ENCODE measurements around the gene TRPC4. TPM values are rescaled to one million over a fixed set of nuclear protein-coding genes. Genes with fewer than 3 reads are reported as not detected.
"Not testable (repeated sequence)": the region's sequence is repeated elsewhere in the genome, so short reads cannot be mapped to it uniquely, and the experiment has no call there.

TRPC4 gene
- total RNA-seq, 2 experiments from 2014 or later = not detected

DNA sequence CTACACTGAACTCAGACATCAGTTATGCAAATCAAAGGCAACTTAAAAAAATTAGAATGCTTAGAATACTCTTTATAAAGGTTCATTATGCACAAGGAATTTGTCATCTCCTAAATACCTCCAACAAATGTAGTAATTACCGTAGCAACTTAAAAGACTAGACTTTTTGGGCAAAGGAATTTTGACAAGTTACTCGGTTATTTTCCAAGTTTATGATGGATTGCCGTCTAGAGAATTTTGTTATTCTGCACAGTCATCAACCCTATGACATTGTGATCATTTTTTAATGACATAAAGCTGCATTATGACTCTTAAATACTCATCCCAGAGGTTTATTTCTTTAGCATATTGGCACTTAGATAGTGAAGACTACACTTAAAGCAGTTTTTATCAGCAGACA is 71.9 kb downstream of the TRPC4 start:
- Mint-ChIP-seq H3K9me3 (peaks cover 2% of the 10 kb centered on the region), H3K4me3 (no peak overlapping the region), H3K36me3 (no peaks in the 10 kb centered on the region), H3K27me3 (no peaks in the 10 kb centered on the region), H3K27ac (no peak overlapping the region), H3K4me1 (ENCODE audit: low read depth) (no peaks in the 10 kb centered on the region)
- intact Hi-C loops (cut with micrococcal nuclease) = no loop called here
- DNase-seq = no peak
- POLR2A ChIA-PET = no interaction called here
- CTCF ChIA-PET = no interaction called here

DNA sequence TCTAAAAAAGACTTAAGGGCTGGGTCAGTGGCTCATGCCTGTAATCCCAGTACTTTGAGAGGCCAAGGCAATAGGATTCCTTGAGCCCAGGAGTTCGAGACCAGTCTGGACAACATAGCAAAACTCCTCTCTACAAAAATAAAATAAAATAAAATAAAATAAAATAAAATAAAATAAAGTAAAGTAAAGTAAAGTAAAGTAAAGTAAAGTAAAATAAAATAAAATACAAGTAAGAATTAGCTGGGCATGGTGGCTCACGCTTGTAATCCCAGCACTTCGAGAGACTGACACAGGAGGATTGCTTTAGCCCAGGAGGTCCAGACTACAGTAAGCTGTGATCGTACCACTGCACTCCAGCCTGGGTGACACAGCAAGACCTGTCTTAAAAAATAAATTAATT is 72.8 kb downstream of the TRPC4 start:
- not testable (repeated sequence) for H3K4me3 Mint-ChIP-seq

DNA sequence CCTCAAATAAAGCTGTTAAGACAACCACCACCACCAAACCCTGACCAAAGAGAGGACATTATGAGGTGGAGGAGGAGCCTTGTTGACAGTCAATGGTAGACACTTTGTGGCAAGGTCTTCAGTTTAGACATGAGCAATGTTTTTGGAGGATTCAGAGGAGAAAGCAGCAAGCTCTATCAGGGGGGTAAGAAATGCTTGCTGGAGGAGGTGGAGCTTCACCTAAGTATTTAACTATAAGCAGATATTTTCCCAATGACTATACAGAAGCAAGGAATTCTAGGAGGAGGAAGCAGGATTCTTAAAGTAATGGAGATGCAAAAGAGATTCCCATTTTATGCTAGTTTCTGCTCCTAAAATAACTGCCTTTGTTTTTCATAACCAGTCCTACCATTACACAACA is 74.2 kb downstream of the TRPC4 start:
- H3K9me3 Mint-ChIP-seq = peaks cover 2% of the 10 kb centered on the region
- H3K27ac Mint-ChIP-seq = no peak overlapping the region
- H3K4me3 Mint-ChIP-seq = no peak overlapping the region
- H3K4me1 Mint-ChIP-seq (ENCODE audit: low read depth) = no peaks in the 10 kb centered on the region
- intact Hi-C loops (cut with micrococcal nuclease) = no loop called here
- ChIA-PET CTCF (no interaction called here), POLR2A (no interaction called here)
- no peak for DNase-seq
- no peaks in the 10 kb centered on the region for H3K36me3 Mint-ChIP-seq
- H3K27me3 Mint-ChIP-seq = no peaks in the 10 kb centered on the region

More for the DNA sequence above, 72.8 kb downstream of the TRPC4 start:
- intact Hi-C loops (cut with micrococcal nuclease); H3K27me3 Mint-ChIP-seq; POLR2A ChIA-PET; H3K36me3 Mint-ChIP-seq; CTCF ChIA-PET; H3K9me3 Mint-ChIP-seq; H3K27ac Mint-ChIP-seq; H3K4me1 Mint-ChIP-seq (ENCODE audit: low read depth); DNase-seq: not testable (repeated sequence)

DNA sequence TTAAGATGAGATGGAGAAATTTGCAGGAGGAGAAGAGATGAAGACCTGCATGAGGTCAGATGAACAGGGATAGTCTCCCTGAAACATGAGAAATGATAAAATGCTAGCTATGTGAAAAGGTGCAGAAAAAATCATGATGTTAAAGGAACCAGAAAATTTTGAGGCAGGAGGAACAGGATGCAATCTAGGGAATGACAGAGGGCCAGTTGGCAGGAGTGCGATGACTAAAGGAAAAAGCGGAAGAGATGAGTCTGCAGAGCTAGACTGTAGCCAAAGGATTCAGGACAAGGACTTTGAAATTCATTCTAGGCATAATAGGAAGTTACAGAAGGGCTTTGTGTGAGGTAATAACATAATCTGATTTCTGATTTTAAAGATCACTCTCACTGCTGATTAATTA is 77.9 kb downstream of the TRPC4 start:
- Mint-ChIP-seq H3K36me3 (no peaks in the 10 kb centered on the region), H3K27ac (no peak overlapping the region), H3K9me3 (no peaks in the 10 kb centered on the region), H3K4me1 (ENCODE audit: low read depth) (no peaks in the 10 kb centered on the region), H3K27me3 (no peaks in the 10 kb centered on the region), H3K4me3 (no peak overlapping the region)
- DNase-seq = no peak
- ChIA-PET POLR2A (no interaction called here), CTCF (no interaction called here)
- intact Hi-C loops (cut with micrococcal nuclease) = no loop called here

DNA sequence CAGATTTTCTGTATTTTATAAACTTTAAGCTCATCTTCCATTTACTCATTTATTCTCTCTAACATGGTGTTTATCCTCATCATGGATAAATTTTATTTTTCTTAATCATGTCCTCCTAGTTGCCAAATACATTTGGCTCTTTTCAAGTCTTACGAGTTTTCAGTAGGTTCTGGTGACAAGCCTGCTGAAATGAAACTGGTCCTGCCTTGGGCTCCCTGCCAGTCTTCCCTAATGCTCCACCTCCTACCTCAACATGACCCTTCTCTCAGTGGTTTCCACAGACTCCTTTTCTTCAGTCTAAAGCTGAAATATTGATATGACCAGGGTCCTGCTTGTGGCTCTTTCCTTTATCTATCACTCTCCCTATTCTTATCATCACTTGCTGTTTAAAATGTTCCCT is 81.2 kb downstream of the TRPC4 start:
- Mint-ChIP-seq H3K4me3 (no peak overlapping the region), H3K36me3 (no peaks in the 10 kb centered on the region), H3K27me3 (no peaks in the 10 kb centered on the region), H3K4me1 (ENCODE audit: low read depth) (no peaks in the 10 kb centered on the region), H3K9me3 (no peaks in the 10 kb centered on the region), H3K27ac (no peak overlapping the region)
- ChIA-PET POLR2A (no interaction called here), CTCF (no interaction called here)
- DNase-seq = no peak
- intact Hi-C loops (cut with micrococcal nuclease) = no loop called here

DNA sequence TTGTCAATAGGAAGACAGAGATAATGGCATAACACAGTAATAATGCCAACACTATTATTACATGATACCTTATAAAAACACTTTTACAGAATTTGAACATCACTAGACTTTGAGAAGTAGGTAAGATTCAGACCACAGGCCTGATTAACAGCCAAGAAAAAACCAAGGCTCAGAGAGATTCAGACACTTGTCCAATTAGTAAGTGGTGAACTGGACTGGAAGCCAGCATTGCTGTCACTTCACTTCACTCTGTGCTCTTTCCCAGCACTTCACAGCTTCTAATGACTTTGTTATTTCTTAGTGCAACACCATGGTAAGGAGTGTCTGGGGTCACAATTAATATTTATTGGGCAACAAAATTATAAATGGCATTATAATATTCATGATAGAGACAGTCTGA is 91.9 kb downstream of the TRPC4 start:
- ChIA-PET POLR2A (no interaction called here), CTCF (no interaction called here)
- H3K27me3 Mint-ChIP-seq = no peaks in the 10 kb centered on the region
- intact Hi-C loops (cut with micrococcal nuclease) = no loop called here
- H3K4me3 Mint-ChIP-seq = no peak overlapping the region
- H3K27ac Mint-ChIP-seq = no peak overlapping the region
- H3K36me3 Mint-ChIP-seq = no peaks in the 10 kb centered on the region
- H3K4me1 Mint-ChIP-seq (ENCODE audit: low read depth) = no peaks in the 10 kb centered on the region
- no peaks in the 10 kb centered on the region for H3K9me3 Mint-ChIP-seq
- no peak for DNase-seq

DNA sequence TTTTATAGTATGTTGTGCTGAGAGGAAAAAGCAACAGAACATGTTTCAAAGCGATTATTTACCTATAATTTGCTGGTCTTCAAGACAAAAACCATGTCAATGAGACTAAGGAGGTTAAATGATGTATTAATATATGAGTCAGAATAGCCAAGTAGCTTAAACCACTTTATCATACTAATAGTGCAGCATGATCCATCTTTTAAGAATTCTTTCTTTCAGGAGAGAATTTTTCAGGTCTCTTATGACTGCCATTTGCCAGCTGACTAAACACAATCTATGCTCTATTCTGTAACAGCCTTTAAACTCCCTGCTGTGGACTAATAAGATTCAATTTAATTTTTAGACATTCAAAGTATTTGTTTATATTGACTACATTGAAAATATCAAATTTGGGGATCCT is 93.7 kb downstream of the TRPC4 start:
- ChIA-PET CTCF (no interaction called here), POLR2A (no interaction called here)
- no peaks in the 10 kb centered on the region for H3K9me3 Mint-ChIP-seq
- no peak overlapping the region for H3K27ac Mint-ChIP-seq
- no peak overlapping the region for H3K4me3 Mint-ChIP-seq
- H3K4me1 Mint-ChIP-seq (ENCODE audit: low read depth) = no peaks in the 10 kb centered on the region
- H3K27me3 Mint-ChIP-seq = no peaks in the 10 kb centered on the region
- intact Hi-C loops (cut with micrococcal nuclease) = no loop called here
- no peaks in the 10 kb centered on the region for H3K36me3 Mint-ChIP-seq
- DNase-seq = no peak

DNA sequence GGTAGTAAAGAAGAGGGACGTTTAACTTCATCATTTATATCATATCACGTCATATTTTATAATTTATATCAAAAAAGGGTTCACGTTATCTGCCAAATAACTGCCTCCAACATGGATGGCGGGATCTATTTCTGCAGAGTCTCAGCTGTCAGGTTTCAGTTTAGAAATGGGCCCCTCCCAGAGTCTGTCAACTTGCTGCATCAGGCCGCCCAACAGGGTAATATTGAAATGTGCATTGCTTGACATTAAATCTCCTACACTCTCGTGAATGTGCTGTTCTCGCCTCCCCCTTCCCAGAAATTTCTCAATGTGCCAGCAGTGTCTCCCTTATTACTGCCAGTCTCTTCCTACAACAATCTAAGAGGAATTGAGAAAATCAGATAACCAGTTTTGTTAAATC is 96.9 kb downstream of the TRPC4 start:
- no peaks in the 10 kb centered on the region for H3K27me3 Mint-ChIP-seq
- no peak overlapping the region for H3K4me3 Mint-ChIP-seq
- POLR2A ChIA-PET = no interaction called here
- H3K9me3 Mint-ChIP-seq = no peaks in the 10 kb centered on the region
- CTCF ChIA-PET = no interaction called here
- no peak for DNase-seq
- intact Hi-C loops (cut with micrococcal nuclease) = no loop called here
- no peak overlapping the region for H3K27ac Mint-ChIP-seq
- H3K36me3 Mint-ChIP-seq = no peaks in the 10 kb centered on the region
- no peaks in the 10 kb centered on the region for H3K4me1 Mint-ChIP-seq (ENCODE audit: low read depth)

DNA sequence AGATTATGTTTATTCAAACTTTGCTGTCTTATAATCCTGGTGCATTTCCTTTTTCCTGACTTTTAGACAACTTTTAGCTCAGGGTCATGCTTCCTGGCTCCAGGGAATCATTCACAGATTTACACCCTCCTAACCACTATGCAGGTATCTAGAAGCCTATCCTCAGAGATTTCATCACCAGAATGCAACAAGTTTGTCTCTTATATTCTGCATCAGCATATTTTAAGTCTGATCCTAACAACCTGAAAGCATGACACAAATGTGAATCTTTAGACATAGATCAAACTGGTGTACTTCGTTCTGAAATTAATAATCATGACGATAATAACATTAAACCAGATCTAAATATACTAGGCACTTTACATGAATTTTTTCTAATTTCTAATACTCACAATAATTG is 100.0 kb downstream of the TRPC4 start:
- no peak overlapping the region for H3K4me3 Mint-ChIP-seq
- no peaks in the 10 kb centered on the region for H3K4me1 Mint-ChIP-seq (ENCODE audit: low read depth)
- ChIA-PET CTCF (interaction anchor here (1.5 kb wide), 1 partner anchor 812 kb away, joined by 5 read pairs; no protein-coding TSS in a partner anchor), POLR2A (no interaction called here)
- no peaks in the 10 kb centered on the region for H3K9me3 Mint-ChIP-seq
- H3K27ac Mint-ChIP-seq = no peak overlapping the region
- no peak for DNase-seq
- no peaks in the 10 kb centered on the region for H3K36me3 Mint-ChIP-seq
- intact Hi-C loops (cut with micrococcal nuclease) = no loop called here
- no peaks in the 10 kb centered on the region for H3K27me3 Mint-ChIP-seq

DNA sequence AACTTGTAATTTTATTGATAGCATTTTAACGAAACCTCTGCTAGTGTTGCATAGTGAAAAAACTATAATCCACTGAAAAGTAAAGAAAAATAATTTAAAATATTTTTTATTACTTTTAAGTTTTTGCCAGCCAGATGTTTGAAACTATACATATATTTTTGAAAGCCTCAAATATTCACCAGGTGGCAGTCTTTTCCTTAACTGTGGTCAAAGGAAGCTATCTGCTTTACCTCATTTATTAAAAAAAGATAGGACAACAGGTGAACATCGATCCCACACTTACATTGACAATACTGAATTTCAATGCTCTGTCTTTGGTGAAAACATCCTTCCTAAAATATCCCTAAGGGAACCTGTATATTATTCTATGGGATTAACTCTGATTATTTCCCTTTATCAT is 100.5 kb downstream of the TRPC4 start:
- no peaks in the 10 kb centered on the region for H3K4me1 Mint-ChIP-seq (ENCODE audit: low read depth)
- ChIA-PET CTCF (interaction anchor here (1.5 kb wide), 1 partner anchor 813 kb away, joined by 5 read pairs; no protein-coding TSS in a partner anchor), POLR2A (no interaction called here)
- intact Hi-C loops (cut with micrococcal nuclease) = no loop called here
- no peaks in the 10 kb centered on the region for H3K27me3 Mint-ChIP-seq
- H3K27ac Mint-ChIP-seq = no peak overlapping the region
- H3K36me3 Mint-ChIP-seq = no peaks in the 10 kb centered on the region
- no peak for DNase-seq
- H3K4me3 Mint-ChIP-seq = no peak overlapping the region
- no peaks in the 10 kb centered on the region for H3K9me3 Mint-ChIP-seq

DNA sequence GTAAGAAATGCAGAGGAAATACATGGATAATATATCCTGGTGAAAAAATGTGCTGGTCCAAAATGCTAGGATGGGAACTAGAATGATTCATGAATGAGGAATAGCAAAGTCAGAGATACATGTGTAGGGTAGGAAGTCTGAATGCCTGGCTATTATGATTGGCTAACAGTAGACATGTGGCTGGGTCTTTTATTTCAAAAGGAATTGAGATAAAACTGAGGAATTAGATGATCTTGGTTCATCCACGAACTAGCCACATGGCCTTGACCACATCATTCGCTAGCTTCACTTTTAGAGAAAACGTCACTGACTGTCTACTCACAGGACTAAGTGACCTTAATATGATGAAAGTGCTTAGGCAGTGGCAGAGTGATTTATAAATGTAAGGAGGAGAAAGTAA is 103.1 kb downstream of the TRPC4 start:
- no peak for DNase-seq
- Mint-ChIP-seq H3K4me3 (no peak overlapping the region), H3K27ac (no peak overlapping the region), H3K27me3 (no peaks in the 10 kb centered on the region), H3K9me3 (no peaks in the 10 kb centered on the region), H3K36me3 (no peaks in the 10 kb centered on the region), H3K4me1 (ENCODE audit: low read depth) (no peaks in the 10 kb centered on the region)
- intact Hi-C loops (cut with micrococcal nuclease) = no loop called here
- ChIA-PET POLR2A (no interaction called here), CTCF (no interaction called here)

DNA sequence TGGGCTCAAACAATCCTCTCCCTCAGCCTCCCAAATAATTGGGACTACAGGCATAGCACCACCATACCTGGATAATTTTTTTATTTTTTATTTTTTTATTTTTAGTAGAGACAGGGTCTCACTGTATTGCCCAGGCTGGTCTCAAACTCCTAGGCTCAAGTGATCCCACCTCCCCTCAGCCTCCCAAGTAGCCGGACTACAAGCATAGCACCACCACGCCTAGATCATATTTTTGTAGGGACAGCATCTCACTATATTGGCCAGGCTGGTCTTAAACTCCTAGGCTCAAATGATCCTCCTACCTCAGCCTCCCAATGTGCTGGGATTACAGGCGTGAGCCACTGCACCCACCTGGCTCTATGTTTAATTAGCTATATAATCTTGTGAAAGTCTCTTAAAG is 114.2 kb downstream of the TRPC4 start:
- Mint-ChIP-seq H3K27me3 (no peaks in the 10 kb centered on the region), H3K4me3 (no peak overlapping the region), H3K27ac (no peak overlapping the region), H3K36me3 (no peaks in the 10 kb centered on the region), H3K9me3 (no peaks in the 10 kb centered on the region), H3K4me1 (ENCODE audit: low read depth) (no peaks in the 10 kb centered on the region)
- intact Hi-C loops (cut with micrococcal nuclease) = no loop called here
- no peak for DNase-seq
- POLR2A ChIA-PET = no interaction called here
- CTCF ChIA-PET = no interaction called here

DNA sequence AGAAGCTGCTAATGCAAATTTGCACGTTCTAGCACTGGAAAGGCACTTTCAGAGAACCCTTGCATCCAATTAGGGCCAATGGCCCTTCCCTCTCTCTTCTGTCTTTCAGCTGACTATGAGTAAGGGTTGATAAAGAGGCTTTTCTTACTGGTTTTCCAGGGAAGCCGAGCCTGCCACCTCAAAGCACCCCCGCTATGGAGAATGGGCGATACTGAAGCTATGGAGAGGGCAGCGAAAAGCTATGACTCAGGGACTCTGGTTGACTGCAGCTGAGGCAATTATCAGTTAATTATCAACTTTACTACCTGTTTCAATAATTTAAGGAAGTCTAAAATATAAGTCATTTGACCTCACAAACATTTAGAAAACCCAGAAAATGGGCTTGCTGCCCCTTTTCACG is 115.8 kb downstream of the TRPC4 start:
- POLR2A ChIA-PET = interaction anchor here (0.5 kb wide), 1 partner anchor 1525 kb away, joined by 5 read pairs; no protein-coding TSS in a partner anchor
- Mint-ChIP-seq H3K9me3 (no peaks in the 10 kb centered on the region), H3K27me3 (no peaks in the 10 kb centered on the region), H3K4me1 (ENCODE audit: low read depth) (no peaks in the 10 kb centered on the region), H3K27ac (no peak overlapping the region), H3K36me3 (no peaks in the 10 kb centered on the region), H3K4me3 (no peak overlapping the region)
- CTCF ChIA-PET = no interaction called here
- DNase-seq = no peak
- intact Hi-C loops (cut with micrococcal nuclease) = no loop called here

DNA sequence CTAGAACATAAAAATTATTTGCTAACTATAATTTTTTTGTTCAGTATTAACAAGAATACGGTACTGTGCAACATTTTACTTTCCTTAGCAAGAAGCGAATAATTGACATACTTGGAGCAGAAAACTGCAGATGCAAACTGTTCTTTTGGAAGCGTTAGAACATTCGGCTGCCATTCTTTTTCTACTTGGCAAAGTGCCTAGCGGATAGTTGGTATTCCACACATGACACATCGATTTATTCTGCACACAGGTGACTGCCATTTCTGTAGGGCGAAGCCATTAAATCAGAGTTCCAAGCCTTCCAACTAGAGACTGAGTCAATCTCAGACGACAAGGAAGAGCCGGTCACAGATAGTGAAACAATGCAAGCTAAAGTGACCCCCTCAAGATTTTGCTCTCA is 117.4 kb downstream of the TRPC4 start:
- intact Hi-C loops (cut with micrococcal nuclease) = no loop called here
- no peak overlapping the region for H3K4me3 Mint-ChIP-seq
- ChIA-PET POLR2A (no interaction called here), CTCF (no interaction called here)
- H3K27ac Mint-ChIP-seq = no peak overlapping the region
- H3K27me3 Mint-ChIP-seq = no peaks in the 10 kb centered on the region
- DNase-seq = no peak
- H3K4me1 Mint-ChIP-seq (ENCODE audit: low read depth) = no peaks in the 10 kb centered on the region
- no peaks in the 10 kb centered on the region for H3K9me3 Mint-ChIP-seq
- H3K36me3 Mint-ChIP-seq = no peaks in the 10 kb centered on the region

All from activated CD4-positive, alpha-beta memory T cell treated with anti-CD3 and anti-CD28 coated beads for 36 hours (primary cell).